H1 (cell line): ENCODE data around the gene ECI1. TPM values are rescaled to one million over a fixed set of nuclear protein-coding genes. Genes with fewer than 3 reads are reported as not detected.

Experiments used
- CTCF ChIA-PET: fragments of 300-600 bp; sonication (Branson Sonifier 250); formaldehyde crosslinking; loops from one replicate; lab custom pipeline; 2021; ENCODE audit not compliant: partially characterized antibody; lab: Charles Lee
- POLR2A ChIA-PET: fragments of 300-600 bp; sonication (Branson Sonifier 250); formaldehyde crosslinking; loops from one replicate; lab custom pipeline; 2021; ENCODE audit warnings: inconsistent platforms; ENCODE audit not compliant: partially characterized antibody; lab: Charles Lee
- DNase-seq, 2 experiments: peaks; one replicate each; pipeline versions ENCODE4 v3.0.0 to v3.0.0-alpha.2; 2010 to 2022; ENCODE audit warnings: low spot score in 2 of 2, low read depth in 1 of 2, mixed read lengths in 1 of 2
- FAIRE-seq: peaks from 2 replicates; lab custom pipeline; 2011; peaks lifted over from hg19 to GRCh38; lab: Jason Lieb, UNC
- H2AFZ ChIP-seq: 2 replicates; pipeline ENCODE4 v1.8.1; 2012; ENCODE audit warnings: low read length, inconsistent platforms
- H2AK5ac ChIP-seq: 2 replicates; pipeline ENCODE4 v1.6.1; 2013; ENCODE audit warnings: low read depth, low read length
- H2BK120ac ChIP-seq: replicated peaks from 2 replicates; pipeline ENCODE3; 2013; ENCODE audit warnings: low read depth, low read length, inconsistent platforms
- H2BK12ac ChIP-seq: 2 replicates; pipeline ENCODE4 v1.6.1; 2013; ENCODE audit warnings: low read depth, low read length
- H2BK15ac ChIP-seq: 2 replicates; pipeline ENCODE4 v1.6.1; 2013; ENCODE audit warnings: low read length
- H2BK20ac ChIP-seq: 2 replicates; pipeline ENCODE4 v1.6.1; 2013; ENCODE audit warnings: low read length
- H2BK5ac ChIP-seq: 2 replicates; pipeline ENCODE4 v1.6.1; 2013; ENCODE audit warnings: low read depth, low read length
- H3K14ac ChIP-seq: 2 replicates; pipeline ENCODE4 v1.6.1; 2013; ENCODE audit warnings: inconsistent platforms; ENCODE audit not compliant: insufficient read length
- H3K18ac ChIP-seq: 2 replicates; pipeline ENCODE4 v1.6.1; 2013; ENCODE audit warnings: low read length; ENCODE audit errors: extremely low read depth
- H3K23ac ChIP-seq: 2 replicates; pipeline ENCODE4 v1.6.1; 2013; ENCODE audit warnings: inconsistent platforms; ENCODE audit not compliant: insufficient read length
- H3K23me2 ChIP-seq: 2 replicates; pipeline ENCODE4 v1.6.1; 2013; ENCODE audit warnings: low read depth, low read length
- H3K27ac ChIP-seq: 2 replicates; pipeline ENCODE4 v1.6.1; 2011; ENCODE audit warnings: low read depth, low read length, inconsistent platforms
- H3K27me3 ChIP-seq, 4 experiments: replicated peaks in 1 of 4; 1 replicate in 1 of 4; 2 replicates in 3 of 4; pipeline versions ENCODE4 v1.6.1 to v1.8.1; 2011 to 2013; ENCODE audit warnings: low read length in 3 of 4, mild to moderate bottlenecking in 3 of 4, inconsistent platforms in 2 of 4, mixed read lengths in 2 of 4, moderate library complexity in 1 of 4; ENCODE audit not compliant: control insufficient read depth in 3 of 4, insufficient read depth in 3 of 4; ENCODE audit errors: extremely low read depth in 1 of 4
- H3K36me3 ChIP-seq, 4 experiments: 2 replicates each; pipeline versions ENCODE4 v1.6.1 to v1.8.1; 2011 to 2013; ENCODE audit warnings: mild to moderate bottlenecking in 4 of 4, low read length in 3 of 4, moderate library complexity in 2 of 4, control low read depth in 1 of 4, inconsistent platforms in 1 of 4; ENCODE audit not compliant: insufficient read depth in 4 of 4, control insufficient read depth in 2 of 4
- H3K4ac ChIP-seq: replicated peaks from 2 replicates; pipeline ENCODE3; 2013; ENCODE audit warnings: low read length, low read depth, mixed read lengths, inconsistent platforms; ENCODE audit not compliant: insufficient read length
- H3K4me1 ChIP-seq, 4 experiments: replicated peaks in 1 of 4; 1 replicate in 1 of 4; 2 replicates in 3 of 4; pipeline versions ENCODE4 v1.6.1 to v1.8.1; 2011 to 2013; ENCODE audit warnings: low read length in 3 of 4, inconsistent platforms in 2 of 4, mixed read lengths in 1 of 4; ENCODE audit not compliant: insufficient read depth in 4 of 4, control insufficient read depth in 3 of 4
- H3K4me2 ChIP-seq, 2 experiments: 2 replicates each; pipeline versions ENCODE4 v1.6.1 to v1.8.1; 2011 to 2013; ENCODE audit warnings: low read depth in 2 of 2, low read length in 2 of 2, control low read depth in 1 of 2, inconsistent platforms in 1 of 2, mild to moderate bottlenecking in 1 of 2; ENCODE audit not compliant: insufficient read depth in 1 of 2
- H3K4me3 ChIP-seq, 4 experiments: fragments of 200-600, 300-600 bp in 1 of 4; sonication (generic), shearing (Covaris generic), sonication (Bioruptor Twin) in 1 of 4; 2 replicates each; pipeline versions ENCODE4 v1.5.1 to v1.8.1; 2011 to 2016; ENCODE audit warnings: low read length in 4 of 4, low read depth in 3 of 4, control low read depth in 2 of 4, inconsistent platforms in 2 of 4, mild to moderate bottlenecking in 2 of 4, mixed read lengths in 1 of 4, moderate library complexity in 1 of 4; ENCODE audit not compliant: insufficient read depth in 2 of 4; ENCODE audit errors: extremely low read depth in 1 of 4
- H3K56ac ChIP-seq: replicated peaks from 2 replicates; pipeline ENCODE3; 2013; ENCODE audit warnings: low read depth, mild to moderate bottlenecking, mixed read lengths, low read length, inconsistent platforms; ENCODE audit not compliant: insufficient read length
- H3K79me1 ChIP-seq: 2 replicates; pipeline ENCODE4 v1.6.1; 2013; ENCODE audit warnings: low read depth, low read length, control low read depth
- H3K79me2 ChIP-seq, 2 experiments: 2 replicates each; pipeline versions ENCODE4 v1.6.1 to v1.8.1; 2012 to 2013; ENCODE audit warnings: low read length in 2 of 2, mild to moderate bottlenecking in 2 of 2, inconsistent platforms in 1 of 2; ENCODE audit not compliant: insufficient read depth in 2 of 2, control insufficient read depth in 1 of 2
- H3K9ac ChIP-seq, 4 experiments: replicated peaks in 1 of 4; 1 replicate in 1 of 4; 2 replicates in 3 of 4; pipeline versions ENCODE4 v1.6.1 to v1.8.1; 2011 to 2013; ENCODE audit warnings: low read depth in 3 of 4, low read length in 3 of 4, control low read depth in 2 of 4, mild to moderate bottlenecking in 2 of 4, moderate library complexity in 2 of 4, inconsistent platforms in 1 of 4; ENCODE audit errors: extremely low read depth in 1 of 4
- H3K9me3 ChIP-seq, 2 experiments: 2 replicates each; pipeline versions ENCODE4 v1.6.1 to v1.8.1; 2012 to 2013; ENCODE audit warnings: mild to moderate bottlenecking in 2 of 2, moderate library complexity in 2 of 2, control low read depth in 1 of 2, inconsistent platforms in 1 of 2, low read depth in 1 of 2, low read length in 1 of 2, mixed read lengths in 1 of 2; ENCODE audit not compliant: insufficient read depth in 2 of 2
- H4K20me1 ChIP-seq, 2 experiments: replicated peaks in 1 of 2; 2 replicates each; pipeline versions ENCODE3 to v1.8.1; 2011 to 2013; ENCODE audit warnings: inconsistent platforms in 2 of 2, low read length in 2 of 2, mild to moderate bottlenecking in 1 of 2; ENCODE audit not compliant: insufficient read depth in 2 of 2, control insufficient read depth in 1 of 2
- H4K5ac ChIP-seq: 2 replicates; pipeline ENCODE4 v1.6.1; 2013; ENCODE audit warnings: low read length, low read depth, mixed read lengths, inconsistent platforms; ENCODE audit not compliant: insufficient read length
- H4K8ac ChIP-seq: 2 replicates; pipeline ENCODE4 v1.8.0; 2013; ENCODE audit warnings: mild to moderate bottlenecking, moderate library complexity, low read length, inconsistent platforms; ENCODE audit not compliant: insufficient read depth; ENCODE audit errors: extremely low read depth
- H4K91ac ChIP-seq: replicated peaks from 2 replicates; pipeline ENCODE3; 2013; ENCODE audit warnings: low read length, mixed read lengths, inconsistent platforms; ENCODE audit not compliant: insufficient read length
- SIX5 ChIP-seq: IDR thresholded peaks from 2 replicates; pipeline ENCODE4 v1.6.1; 2011; ENCODE audit warnings: mild to moderate bottlenecking, low read depth, low read length
- whole genome bisulfite sequencing, 2 experiments: shearing (Covaris generic) in 1 of 2; methylation state at CpG; one replicate each; pipeline versions ENCODE4 v1.1.6 to v1.1.7; 2013 to 2015; ENCODE audit warnings: low lambda C conversion rate in 2 of 2, mixed read lengths in 2 of 2, inconsistent platforms in 1 of 2, low coverage in 1 of 2, missing lambda C conversion rate in 1 of 2; ENCODE audit not compliant: insufficient replicate concordance in 2 of 2, insufficient coverage in 1 of 2, insufficient read length in 1 of 2; ENCODE audit errors: extremely low coverage in 1 of 2, missing lambda C conversion rate in 1 of 2; 5-methylcytosine and 5-hydroxymethylcytosine counted together
- polyA plus RNA-seq, 7 experiments: library from polyadenylated mRNA; depleted of rRNA in 3 of 7; stranded (reverse) in 5 of 7; unstranded in 2 of 7; fragments of >200 nt in 5 of 7; fragments of 200-250 nt in 2 of 7; gene quantifications; 1 replicate in 5 of 7; 2 replicates in 1 of 7; 4 replicates in 1 of 7; pipeline versions ENCODE4 v1.2.1 to v1.2.3, GENCODE V29; 2011 to 2013; ENCODE audit warnings: missing spikeins in 2 of 7, mixed read lengths in 2 of 7
- total RNA-seq: library from RNA; stranded (reverse); fragmentation: NEBNext Ultra II Directional; extraction: Animal tissue kit (Norgen Biotek cat#: 25700); gene quantifications from 2 replicates; pipeline ENCODE4 v1.2.1, GENCODE V29; 2021

Gene ECI1
- total and polyA plus RNA-seq, 2 of the 8 experiments (the other 6 are each of a cell fraction or from before 2014, with no cell fraction given): 79.5 to 151 TPM

DNA sequence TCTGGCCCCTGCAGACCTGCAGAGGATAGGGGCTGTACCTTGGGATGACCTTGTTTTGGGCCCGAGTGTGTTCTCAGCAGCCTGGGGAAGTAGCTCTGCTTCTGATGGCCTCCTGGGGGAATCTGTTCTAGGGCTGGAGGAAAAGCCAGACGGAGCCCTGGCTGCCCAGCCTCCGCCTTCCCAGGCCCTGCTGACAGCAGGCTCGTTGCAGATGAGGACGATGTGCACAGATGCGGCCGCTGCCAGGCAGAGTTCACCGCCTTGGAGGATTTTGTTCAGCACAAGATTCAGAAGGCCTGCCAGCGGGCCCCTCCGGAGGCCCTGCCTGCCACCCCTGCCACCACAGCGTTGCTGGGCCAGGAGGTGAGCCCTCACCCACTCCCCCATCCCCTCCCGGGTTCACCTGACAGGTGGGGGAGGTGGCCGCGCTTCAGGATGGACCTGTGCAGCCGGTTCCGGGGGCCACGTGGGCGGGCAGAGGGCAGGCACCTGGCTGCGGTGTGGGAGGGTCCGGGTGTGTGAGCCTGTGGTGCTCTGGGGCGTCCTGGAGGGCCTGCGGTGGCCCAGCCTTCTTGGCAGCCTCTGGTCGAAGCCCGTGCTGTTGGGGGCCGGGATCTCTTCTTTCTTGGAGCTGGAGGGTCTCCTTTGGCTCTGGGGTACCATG is 23.1 kb downstream of the ECI1 start:
- Histone ChIP-seq H3K23me2 (no peaks in the 10 kb centered on the region), H4K8ac (0 out of 2 replicates have a peak overlapping the region, but pooled peaks have one; percentile 25), H2AFZ (no peak overlapping the region), H3K79me1 (peaks cover 3% of the 10 kb centered on the region; the same call in 1 of the 2 replicates), H3K4ac (no peak overlapping the region), H3K27me3 (no peaks in the 10 kb centered on the region), H3K79me2 (peaks cover 3 to 29% of the 10 kb centered on the region in 2 experiments; a peak in 2 of 4 replicates), H4K91ac (no peak overlapping the region), H3K9me3 (no peaks in the 10 kb centered on the region), H2BK20ac (no peak overlapping the region), H3K18ac (no peak overlapping the region), H3K56ac (no peak overlapping the region), H3K9ac (no peak overlapping the region), H3K23ac (no peak overlapping the region), H2BK5ac (no peak overlapping the region), H3K4me1 (no peaks in the 10 kb centered on the region), H3K36me3 (peaks cover 0 to 33% (median 4%) of the 10 kb centered on the region in 4 experiments; a peak in 5 of 8 replicates), H2BK12ac (no peak overlapping the region), H4K20me1 (peaks cover 9 to 15% of the 10 kb centered on the region in 2 experiments), H4K5ac (no peak overlapping the region)
- DNase-seq: no peak
- WGBS, 2 experiments: 92% methylated on average over 23 of the region's 25 CpGs; no CpG with 5 or more reads in 1 of the 2 experiments
- ChIA-PET CTCF (no interaction called here), POLR2A (interaction anchor here (0.6 to 6.7 kb wide), 6 partner anchors 11 to 756 kb away, joined by 3 to 37 read pairs (median 3); partner anchors contain the start of genes BRICD5, ECI1 and TRAF7)
- FAIRE-seq: no peak
- TF ChIP-seq SIX5: no peak
- TF ChIP-seq, all 59 proteins: peak for 0
- Histone ChIP-seq H2AK5ac (no peak overlapping the region), H3K4me2 (no peak overlapping the region), H3K27ac (no peak overlapping the region), H3K14ac (no peak overlapping the region), H2BK15ac (no peak overlapping the region), H3K4me3 (no peak overlapping the region), H2BK120ac (no peak overlapping the region)
